GM18499 (cell line): ENCODE measurements around the gene SIAH2.

Source experiments
- ATAC-seq: cut with Tn5 transposase; IDR thresholded peaks from one replicate; pipeline ENCODE4 v1.9.1; 2021; ENCODE audit warnings: moderate number of reproducible peaks; ENCODE audit not compliant: insufficient read depth, unreplicated experiment

The SIAH2 gene

DNA sequence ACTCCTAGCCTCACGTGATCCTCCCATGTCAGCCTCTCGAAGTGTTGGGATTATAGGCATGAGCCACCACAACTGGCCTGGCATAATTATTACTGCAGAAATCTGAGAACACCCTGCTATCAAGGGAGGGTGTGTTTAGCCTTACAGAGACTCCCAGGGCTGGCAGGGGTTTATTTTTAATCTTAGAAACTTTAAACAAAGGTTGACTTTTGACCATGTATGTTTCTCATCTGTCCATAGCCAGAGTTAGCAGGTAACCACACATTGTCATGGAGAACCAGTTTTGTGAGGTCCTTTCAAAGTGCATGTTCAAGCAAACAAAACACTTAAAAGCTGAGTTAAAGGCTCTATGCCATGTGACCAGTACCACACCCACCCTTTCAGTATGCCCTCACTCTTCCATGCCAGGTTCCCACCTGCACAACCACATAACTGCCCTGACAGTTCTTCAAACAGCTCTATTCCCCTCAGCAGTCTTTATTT is 11.1 kb downstream of the SIAH2 start:
- no peak for ATAC-seq

- ATAC-seq = no peak
Measured at GRCh38 chr3:150749255-150749654, 13.7 kb downstream of the SIAH2 start.

DNA sequence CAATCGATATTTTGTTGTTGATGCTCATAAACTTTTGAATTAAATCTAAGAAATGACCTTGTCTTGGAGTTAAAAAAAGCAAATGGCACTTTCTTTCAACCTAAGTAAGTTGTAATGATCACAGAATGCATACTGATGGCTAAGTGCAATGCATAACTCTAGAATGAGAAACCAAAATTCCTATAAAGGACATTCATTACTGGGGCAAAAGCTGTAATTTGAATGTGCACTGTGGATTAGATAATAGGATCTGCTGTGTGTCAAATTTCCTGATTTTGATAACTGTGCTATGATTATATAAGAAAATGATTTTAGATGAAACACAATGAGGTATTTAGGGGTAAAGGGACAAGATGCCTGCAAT is 14.3 kb downstream of the SIAH2 start:
- no peak for ATAC-seq

GRCh38 chr3:150747886-150748683 is 14.9 kb downstream of the SIAH2 start:
- ATAC-seq = no peak

- no peak for ATAC-seq
Measured at GRCh38 chr3:150746791-150747590, 16.0 kb downstream of the SIAH2 start.

DNA sequence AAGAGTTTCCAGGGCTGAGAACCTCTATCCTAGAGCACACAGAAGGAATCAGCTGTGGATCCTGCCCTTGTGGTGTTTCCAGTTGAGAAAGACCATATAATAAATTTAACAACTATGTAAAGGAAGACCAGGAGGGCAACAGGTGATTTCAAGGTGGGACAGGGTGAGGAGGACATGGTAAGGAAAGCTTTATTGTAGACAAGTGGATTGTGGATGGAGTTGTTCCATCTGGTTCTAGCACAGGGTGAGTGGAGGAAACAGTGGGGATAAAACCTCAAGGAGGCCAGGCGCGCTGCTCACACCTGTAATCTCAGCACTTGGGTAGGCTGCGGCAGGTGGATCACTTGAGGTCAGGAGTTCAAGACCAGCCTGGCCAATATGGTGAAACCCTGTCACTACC is 17.1 kb downstream of the SIAH2 start:
- no peak for ATAC-seq

DNA sequence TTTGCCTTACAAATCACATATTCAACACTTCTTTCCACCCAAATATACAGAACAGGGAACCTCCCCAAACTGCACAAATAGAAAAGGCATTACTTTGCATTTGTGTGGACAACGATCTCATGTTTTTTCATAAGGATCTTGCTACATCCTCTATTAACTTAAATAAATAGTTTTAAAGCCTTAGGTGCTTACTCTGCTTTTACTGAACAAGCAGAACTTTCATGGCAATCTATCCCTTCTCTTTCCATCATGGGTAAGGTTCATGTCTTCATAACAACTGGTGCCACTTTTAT is 18.1 kb downstream of the SIAH2 start:
- ATAC-seq = no peak

- ATAC-seq = no peak
Measured at GRCh38 chr3:150744041-150744918, 18.7 kb downstream of the SIAH2 start.

DNA sequence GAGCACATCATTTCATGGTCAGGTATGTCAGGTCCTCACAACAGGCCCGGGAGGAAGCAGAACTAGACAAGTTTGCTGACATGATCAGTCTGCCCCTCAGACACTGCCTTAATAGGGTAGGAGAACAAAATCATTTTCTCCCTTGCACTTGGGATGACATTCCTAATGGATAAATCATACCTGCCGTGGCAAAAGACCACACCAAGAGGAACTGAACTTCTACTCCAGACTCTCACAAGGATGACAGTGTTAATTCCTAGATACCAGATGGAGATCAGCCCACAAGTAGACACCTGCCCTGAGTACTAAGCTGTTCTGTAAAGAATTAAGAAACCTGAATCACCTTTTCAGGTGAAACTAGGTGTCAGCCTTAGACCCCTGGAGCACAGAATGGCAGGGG is 19.5 kb downstream of the SIAH2 start:
- ATAC-seq = no peak

GRCh38 chr3:150742679-150743078 is 20.3 kb downstream of the SIAH2 start:
- ATAC-seq = no peak

DNA sequence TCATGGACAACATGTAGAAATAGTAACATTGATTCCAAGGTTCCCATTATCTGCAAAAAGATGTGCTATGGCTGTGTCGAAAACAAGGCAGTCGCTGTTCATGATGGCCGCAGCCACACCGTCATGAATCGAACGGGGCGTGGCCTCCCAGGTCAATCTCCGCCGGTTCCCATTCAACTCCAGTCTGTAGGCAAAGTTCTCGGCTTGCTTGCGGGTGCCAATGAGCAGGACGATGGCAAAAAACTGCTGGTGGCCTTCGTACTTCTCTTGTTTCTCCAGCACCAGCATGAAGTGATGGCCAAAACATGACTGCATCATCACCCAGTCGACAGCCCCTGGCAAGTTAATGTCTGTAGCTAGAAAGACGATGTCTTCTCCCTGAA is 20.8 kb downstream of the SIAH2 start:
- ATAC-seq = no peak

DNA sequence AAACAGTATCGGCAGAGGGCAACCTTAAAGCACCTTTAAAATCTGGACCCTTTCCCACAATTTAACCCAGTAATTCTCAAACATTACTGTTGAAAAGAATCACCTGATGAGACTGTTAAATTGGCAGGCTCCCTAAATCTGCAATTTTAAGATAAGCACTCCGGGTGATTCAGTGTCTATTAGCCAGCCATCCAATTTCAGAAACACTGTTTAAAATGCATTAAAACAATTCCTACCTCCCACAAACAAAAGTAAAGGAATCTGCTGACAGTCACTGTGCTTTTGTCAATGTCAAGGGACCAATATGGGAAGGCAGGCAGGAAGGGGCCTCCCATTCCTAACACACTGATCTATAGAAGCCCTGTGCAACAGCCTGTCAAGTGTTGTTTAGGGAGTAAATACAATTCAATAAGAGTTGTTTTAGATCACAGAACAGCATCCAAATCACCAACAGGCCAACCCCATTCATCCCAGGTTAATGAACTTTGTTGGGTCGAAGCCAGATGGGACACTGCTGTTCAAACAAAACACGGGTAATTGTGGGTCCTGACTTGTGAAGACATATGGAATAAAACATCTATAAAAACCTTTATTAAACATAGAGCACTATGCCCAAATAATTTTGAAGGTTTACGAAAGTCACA is 21.4 kb downstream of the SIAH2 start:
- no peak for ATAC-seq

- ATAC-seq = no peak
Measured at GRCh38 chr3:150740733-150741496, 22.1 kb downstream of the SIAH2 start.

DNA sequence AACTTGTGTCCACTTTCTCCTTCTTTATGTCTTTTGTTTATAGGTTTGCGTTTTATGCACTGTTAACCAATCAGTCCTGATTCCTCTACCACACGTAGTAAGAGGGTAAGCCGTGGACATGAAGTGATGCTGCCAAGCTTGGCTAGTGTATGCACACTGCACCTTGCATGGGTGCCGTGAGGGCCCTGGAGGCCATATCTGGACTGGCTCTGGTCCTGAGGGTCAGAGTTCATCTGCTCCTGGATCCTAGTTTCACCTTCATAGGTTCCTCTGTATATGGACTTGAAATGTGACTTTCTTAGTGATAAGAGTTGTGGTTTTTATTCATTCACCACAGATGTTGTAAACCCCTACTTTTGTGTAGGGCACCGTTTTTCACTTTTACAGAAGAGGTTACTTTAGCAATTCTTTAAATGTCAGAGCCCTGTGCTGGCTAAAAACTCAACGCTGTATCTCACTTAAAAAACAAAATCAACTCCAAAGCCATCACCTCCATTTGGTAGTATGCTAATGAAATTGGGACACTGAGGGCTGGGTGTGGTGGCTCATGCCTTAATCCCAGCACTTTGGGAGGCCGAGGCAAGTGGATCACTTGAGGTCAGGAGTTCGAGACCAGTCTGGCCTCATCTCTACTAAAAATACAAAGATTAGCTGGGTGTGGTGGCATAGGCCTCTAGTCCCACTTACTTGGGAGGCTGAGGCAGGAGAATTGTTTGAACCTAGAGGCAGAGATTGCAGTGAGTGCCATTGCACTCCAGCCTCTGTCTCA is 22.9 kb downstream of the SIAH2 start:
- ATAC-seq = no peak

DNA sequence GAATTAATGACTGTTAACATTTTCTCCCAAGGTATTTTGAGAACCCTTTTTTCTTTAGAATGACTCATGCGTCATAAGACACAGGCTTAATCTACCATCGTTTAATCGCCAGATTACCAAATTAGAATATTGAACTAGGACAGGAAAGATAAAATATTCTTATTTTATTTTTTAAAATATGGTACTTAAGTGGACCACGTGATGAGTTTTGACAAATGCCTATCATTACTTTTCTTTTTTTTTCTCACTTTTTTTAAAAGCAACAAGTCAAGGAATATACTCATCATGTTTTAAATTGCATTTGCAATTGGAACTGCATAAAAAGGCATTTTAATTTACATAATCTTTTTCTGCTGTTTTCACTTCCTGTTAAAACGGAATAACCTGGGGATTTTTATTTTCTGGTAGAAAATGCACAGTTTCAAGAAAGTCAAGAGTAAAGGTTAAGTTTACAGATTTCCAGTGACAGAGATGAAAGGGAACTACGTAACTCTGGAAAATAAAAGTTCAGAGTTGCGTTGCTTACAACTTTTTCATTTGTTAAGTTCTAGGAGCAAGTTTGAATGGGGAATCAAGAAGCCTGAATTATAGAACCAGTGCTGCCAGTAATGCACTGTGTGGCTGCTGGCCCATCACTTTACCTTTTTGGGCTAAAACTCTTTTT is 23.6 kb downstream of the SIAH2 start:
- ATAC-seq = no peak

GRCh38 chr3:150738688-150739087 is 24.3 kb downstream of the SIAH2 start:
- no peak for ATAC-seq

GRCh38 chr3:150737874-150738679 is 24.9 kb downstream of the SIAH2 start:
- no peak for ATAC-seq
